BE2C (cell line): ENCODE data around the gene BMF.

Experiments used
- DNase-seq: peaks from one replicate; pipeline ENCODE4 v3.0.0-alpha.2; 2020
- H3K27me3 ChIP-seq: fragments of 250-450 bp; sonication (Bioruptor Pico); 2 replicates; pipeline ENCODE4 v1.5.1; 2020; ENCODE audit warnings: mild to moderate bottlenecking
- H3K36me3 ChIP-seq: fragments of 250-450 bp; sonication (Bioruptor Pico); 2 replicates; pipeline ENCODE4 v1.5.1; 2020; ENCODE audit warnings: mild to moderate bottlenecking
- H3K4me1 ChIP-seq: fragments of 250-450 bp; sonication (Bioruptor Pico); 2 replicates; pipeline ENCODE4 v1.5.1; 2020
- H3K4me3 ChIP-seq: 2 replicates; pipeline ENCODE4 v1.5.1; 2011; ENCODE audit warnings: low read depth, low read length
- H3K9me3 ChIP-seq: fragments of 250-450 bp; sonication (Bioruptor Pico); 2 replicates; pipeline ENCODE4 v1.5.1; 2020
- TF ChIP-seq, protein P1 (sequence below): IDR thresholded peaks from 2 replicates; pipeline ENCODE4 v1.5.1; 2012; ENCODE audit warnings: mild to moderate bottlenecking, low read depth, low read length

BMF gene

DNA sequence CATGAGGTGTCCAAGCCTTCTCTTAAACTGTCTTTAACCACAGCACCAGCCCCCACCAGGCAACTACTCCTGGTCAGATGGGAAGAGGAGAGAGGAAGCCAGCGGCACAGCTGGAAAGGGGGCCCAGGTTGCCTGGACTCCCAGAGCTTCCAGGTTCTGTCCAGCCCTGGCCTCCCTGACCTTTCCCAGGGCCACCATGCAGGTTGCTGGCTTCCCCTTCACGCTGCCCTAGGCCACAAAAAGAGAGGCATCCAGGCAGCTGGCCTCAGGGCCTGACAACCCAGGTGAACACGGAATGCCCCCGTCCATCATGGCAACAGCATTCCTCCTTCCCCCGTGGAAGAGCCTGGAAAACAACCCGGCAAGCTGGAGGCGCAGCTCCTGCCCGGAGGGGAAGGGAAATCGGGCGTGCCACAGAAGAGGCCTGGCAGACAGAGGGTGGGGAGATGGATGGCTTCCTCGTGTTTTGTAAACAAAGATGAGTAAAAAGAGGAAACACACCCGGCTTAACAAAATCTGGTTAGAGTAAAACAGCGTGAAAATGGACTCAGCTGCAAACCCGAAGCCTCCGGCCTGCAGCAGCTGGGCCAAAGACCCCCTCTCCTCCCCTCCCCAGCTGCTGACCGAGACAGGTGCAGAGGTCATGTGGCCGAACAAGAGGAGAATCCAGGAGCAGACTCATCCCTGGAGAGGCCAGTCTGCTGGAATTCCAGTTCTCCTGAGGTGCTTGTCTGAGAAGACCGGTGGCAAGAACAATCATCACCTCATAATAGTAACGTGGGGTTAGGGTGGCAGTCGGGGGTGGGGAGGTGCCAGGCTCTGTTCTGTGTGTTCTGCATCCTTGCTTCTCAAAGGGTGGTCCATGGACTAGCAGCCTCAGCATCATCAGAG is 15.5 kb downstream of the BMF start:
- peaks cover 43% of the 10 kb centered on the region for H3K4me1 ChIP-seq
- no peaks in the 10 kb centered on the region for H3K27me3 ChIP-seq
- no peak overlapping the region for H3K4me3 ChIP-seq
- H3K9me3 ChIP-seq, result no peaks in the 10 kb centered on the region
- DNase-seq, result no peak
- TF ChIP-seq, protein P1, sequence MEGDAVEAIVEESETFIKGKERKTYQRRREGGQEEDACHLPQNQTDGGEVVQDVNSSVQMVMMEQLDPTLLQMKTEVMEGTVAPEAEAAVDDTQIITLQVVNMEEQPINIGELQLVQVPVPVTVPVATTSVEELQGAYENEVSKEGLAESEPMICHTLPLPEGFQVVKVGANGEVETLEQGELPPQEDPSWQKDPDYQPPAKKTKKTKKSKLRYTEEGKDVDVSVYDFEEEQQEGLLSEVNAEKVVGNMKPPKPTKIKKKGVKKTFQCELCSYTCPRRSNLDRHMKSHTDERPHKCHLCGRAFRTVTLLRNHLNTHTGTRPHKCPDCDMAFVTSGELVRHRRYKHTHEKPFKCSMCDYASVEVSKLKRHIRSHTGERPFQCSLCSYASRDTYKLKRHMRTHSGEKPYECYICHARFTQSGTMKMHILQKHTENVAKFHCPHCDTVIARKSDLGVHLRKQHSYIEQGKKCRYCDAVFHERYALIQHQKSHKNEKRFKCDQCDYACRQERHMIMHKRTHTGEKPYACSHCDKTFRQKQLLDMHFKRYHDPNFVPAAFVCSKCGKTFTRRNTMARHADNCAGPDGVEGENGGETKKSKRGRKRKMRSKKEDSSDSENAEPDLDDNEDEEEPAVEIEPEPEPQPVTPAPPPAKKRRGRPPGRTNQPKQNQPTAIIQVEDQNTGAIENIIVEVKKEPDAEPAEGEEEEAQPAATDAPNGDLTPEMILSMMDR, result no peak
- no peaks in the 10 kb centered on the region for H3K36me3 ChIP-seq

DNA sequence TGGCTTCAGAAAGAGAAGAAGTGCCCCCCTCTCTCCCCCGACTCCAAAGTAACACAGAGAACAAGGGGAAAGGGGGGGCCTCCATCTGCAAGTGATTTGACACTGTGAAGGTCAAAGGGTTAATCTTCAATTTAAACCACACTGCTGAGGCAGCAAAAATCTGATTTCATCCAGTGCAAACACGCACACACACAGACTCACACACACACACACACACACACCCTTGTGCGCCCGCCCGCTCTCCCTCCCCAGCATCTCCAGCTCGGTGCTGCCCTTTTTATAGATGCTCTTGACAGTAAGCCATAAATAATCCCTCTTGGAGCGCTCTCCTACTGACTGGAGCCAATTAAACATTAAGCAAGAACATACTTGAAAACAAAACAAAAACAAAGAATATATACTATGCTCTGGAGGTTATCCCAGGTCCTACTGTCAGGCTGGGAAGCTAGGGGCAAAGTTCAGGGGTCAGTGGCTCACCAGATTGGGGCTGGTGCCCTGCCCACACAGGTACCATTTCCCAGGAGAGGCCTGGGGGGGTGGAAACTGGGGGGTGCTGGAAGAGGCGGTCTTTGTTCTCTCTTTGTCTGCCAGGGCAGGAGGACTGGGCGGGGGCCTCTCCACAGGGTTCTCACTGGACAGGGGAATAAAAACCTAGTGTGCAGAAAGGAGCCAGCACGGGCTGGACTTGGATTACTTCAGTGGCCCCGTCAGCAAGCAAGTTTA is 16.3 kb downstream of the BMF start:
- H3K9me3 ChIP-seq, result no peaks in the 10 kb centered on the region
- no peaks in the 10 kb centered on the region for H3K27me3 ChIP-seq
- H3K4me1 ChIP-seq, result peaks cover 37% of the 10 kb centered on the region
- no peaks in the 10 kb centered on the region for H3K36me3 ChIP-seq
- no peak overlapping the region for H3K4me3 ChIP-seq
- no peak for DNase-seq
- TF ChIP-seq, protein P1, result no peak

DNA sequence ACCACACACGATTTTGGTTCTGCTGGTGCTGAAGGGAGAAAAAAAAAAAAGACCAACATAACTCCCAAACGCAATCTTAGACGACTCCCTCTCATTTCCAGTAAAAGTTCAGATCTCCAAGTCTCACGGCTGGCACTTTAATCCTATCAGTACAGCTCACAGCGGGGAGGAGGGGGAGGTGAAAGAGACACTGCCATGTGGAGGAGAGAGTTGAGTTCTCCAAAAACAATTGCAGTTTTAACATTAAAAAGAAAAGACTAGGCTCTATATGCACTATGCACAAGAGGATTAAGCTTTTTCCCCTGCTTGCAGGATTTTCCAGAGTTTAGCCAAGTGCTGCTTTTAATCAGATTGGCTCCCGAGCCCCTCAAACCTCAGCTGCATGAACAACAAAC is 16.8 kb downstream of the BMF start:
- no peak for DNase-seq
- Histone ChIP-seq H3K27me3 (no peaks in the 10 kb centered on the region), H3K9me3 (no peaks in the 10 kb centered on the region), H3K4me3 (no peak overlapping the region), H3K36me3 (no peaks in the 10 kb centered on the region), H3K4me1 (peaks cover 36% of the 10 kb centered on the region)
- TF ChIP-seq, protein P1, result no peak

DNA sequence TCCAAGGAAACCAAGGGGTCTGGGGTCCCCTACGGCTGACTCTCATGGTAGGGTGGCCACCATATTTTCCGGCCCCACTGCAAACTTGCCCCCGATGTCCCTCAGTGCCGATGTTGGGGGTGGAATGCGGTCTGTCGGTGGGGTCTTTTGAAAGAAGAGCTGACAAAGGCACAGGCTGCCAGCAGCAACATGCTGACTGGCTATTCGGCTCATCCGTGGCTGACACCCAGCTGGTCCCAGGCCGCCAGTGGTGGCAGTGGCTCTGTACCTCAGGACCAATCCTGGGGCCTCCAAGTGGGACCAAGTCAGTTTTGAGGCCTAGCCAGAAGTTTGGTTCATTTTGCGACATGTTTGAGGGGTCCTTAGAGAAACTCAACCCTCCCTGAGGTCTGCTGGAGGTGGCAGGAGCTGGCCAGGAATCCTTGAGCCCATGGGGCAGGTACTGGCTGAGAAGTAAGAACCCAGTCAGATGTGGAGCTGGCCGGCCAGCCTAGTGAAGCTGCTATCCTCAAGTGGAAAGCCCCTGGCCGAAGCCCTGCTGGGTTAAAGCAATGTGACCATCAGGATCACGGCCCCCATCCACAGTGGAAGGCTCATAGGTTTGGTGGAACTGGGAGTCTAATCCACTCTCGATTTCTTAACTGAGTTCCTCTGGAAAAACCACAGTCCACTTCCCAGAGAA is 17.8 kb downstream of the BMF start:
- Histone ChIP-seq H3K4me3 (no peak overlapping the region), H3K4me1 (peaks cover 29% of the 10 kb centered on the region), H3K9me3 (no peaks in the 10 kb centered on the region), H3K27me3 (no peaks in the 10 kb centered on the region), H3K36me3 (no peaks in the 10 kb centered on the region)
- DNase-seq, result no peak
- TF ChIP-seq, protein P1, result no peak

DNA sequence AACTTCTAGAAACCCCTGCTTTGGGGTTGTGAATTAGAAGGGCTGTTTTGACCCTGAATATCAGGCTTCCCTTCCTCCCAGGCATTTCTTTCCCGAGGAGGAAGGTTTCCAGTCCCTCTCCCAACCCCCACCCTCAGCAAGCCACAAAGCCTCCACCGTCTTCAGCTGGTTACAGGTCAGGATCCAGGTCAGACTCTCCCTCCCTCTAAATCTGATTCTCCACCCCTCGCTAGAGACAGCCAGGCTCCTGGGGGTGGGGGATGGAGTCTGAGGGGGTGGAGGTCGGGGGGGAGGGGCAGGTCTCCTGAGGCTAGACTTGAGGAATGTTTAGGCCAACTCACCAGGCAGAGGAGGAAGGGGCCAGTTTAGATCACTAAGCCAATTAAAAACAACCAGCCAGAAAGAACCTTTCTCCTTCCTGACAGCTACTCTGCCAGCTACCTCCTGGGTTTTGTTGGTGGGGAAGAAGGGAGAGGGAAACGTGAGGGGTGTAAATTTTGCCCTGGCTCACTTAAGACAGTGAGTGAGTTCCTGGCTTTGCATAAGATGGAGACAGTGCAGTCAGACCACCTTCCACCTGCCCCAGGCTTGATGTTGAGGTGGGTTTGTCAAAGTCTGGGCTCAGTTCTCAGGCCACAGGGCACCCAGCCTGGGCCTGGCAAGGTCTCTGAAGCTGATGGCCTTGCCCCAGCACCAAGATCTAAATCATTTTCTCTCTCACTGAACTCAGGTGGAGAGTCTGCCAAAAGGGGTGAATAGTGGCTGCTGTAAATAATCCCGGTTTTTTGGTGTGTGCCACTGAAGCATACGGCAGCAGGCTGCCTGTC is 19.5 kb downstream of the BMF start:
- Histone ChIP-seq H3K4me1 (peaks cover 29% of the 10 kb centered on the region), H3K4me3 (no peak overlapping the region), H3K36me3 (no peaks in the 10 kb centered on the region), H3K9me3 (no peaks in the 10 kb centered on the region), H3K27me3 (no peaks in the 10 kb centered on the region)
- no peak for DNase-seq
- TF ChIP-seq, protein P1, result no peak
